AG20443 (cell line): ENCODE results near the gene METTL22.

ENCODE experiments used
- DNase-seq: peaks from one replicate; pipeline ENCODE4 v3.0.0; 2012; ENCODE audit warnings: low spot score, mixed read lengths

Gene METTL22

DNA sequence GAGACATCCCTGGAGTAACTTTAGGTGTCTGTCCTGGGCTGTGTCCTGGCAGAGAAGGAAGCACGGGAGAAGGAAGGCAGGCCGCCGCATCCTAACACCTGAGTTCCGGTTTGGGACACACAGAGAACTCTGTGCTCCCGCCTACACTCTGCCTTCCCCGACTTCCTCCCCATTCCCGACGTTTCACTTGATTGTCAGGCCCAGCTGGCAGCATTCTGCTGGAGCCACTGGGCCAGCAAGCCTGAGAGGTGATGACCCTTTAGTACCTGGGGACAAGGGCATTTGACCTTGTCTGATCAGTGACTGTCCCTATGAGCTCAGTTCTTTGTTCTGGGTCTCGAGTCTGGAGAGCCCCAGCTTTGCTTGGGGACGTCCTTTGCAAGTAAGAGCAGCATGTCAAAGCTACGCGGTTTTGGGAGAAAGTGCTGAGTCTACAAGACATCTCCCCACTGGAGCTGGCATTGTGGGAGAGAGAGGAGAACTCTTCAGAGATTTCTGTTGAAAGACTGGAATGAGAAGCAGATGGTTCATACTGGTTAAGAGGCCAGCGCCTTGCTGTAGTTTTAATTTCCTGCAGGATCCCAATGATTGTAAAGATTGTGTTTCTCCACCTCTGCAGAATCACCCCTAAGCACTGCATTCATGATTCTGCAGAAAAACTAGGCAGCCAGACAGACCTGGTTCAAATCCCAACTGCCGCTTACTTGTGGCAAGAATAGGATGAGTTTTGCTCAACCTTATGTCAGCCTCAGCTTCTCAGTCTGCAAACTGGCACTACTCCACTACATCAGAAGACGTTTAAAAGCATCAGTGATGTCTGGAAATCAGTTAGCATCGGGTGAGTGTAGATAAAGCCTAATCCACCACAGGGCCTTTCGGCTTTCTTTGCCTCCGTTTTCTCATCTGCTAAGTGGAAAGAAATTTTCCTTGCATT lies 73.6 kb downstream of the METTL22 start:
- DNase-seq: no peak

GRCh38 chr16:8696880-8697279 lies 75.4 kb downstream of the METTL22 start:
- no peak for DNase-seq

DNA sequence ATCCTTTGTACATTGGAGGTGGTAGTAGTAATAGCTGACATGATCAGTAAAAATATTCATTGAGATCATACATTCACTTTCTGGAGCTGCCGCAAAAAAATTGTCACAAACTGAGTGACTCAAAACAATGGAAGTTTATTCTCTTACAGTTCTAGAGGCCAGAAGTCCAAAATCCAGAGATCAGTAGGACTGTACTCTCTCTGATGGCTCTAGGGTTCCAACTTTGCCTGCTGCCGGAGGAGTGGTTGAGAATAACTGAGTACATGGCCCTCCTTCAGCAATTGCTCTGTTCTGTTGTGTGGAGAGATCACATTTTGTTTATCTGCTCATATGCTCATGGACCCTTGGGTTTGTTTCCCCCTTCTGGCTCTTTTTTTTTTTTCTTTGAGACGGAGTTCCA lies 76.5 kb downstream of the METTL22 start:
- DNase-seq: no peak
